Hepatic stellate cell (primary cell): ENCODE data around the gene PHLDB1.
A peak's percentile ranks its signal among the peaks of the same experiment; 100 is the strongest.

Experiments used
- DNase-seq: peaks from one replicate; pipeline ENCODE4 v3.0.0; 2011; ENCODE audit warnings: low spot score

Gene PHLDB1

DNA sequence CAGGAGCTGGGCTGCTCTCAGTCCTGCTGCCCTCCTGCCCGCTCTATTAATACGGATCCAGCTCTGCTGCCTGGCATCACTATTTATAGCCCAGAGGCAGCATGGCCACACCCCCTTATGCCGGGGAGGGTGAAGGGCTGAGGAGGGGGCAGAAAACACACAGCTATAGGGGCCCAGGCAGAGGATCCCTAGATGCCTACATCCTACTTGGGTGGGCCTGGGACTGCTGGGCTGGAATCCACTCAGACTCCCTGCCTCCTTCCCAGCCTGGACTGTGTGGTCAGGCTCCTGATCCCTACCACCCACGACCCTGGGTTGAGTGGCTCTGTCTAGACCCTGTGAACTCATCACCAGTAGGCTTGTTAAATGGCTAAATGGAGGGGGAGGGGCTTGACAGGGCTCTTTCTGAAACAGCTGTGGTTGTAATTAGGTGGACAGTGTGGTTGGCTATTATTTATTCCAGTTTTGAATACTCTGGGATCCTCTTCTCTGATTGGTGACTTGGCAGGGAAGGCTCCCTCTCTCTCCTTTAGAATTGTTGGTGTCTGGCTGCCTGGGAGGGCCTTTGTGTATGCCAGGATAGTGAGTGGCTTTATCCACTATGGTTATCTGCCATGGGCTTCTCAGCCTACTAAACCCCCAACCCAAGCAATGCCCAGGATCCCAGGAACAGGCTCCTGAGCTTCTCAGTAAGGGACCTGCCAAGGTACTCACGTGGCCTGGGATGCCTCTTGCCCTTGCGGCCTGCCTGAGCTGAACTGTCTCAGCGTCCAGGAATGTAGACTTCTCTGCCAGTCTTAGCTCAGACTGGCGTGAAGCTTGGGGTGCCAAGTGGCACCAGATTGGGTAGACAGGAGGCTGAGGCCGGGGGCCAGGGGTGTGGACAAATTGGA is 15.2 kb downstream of the PHLDB1 start:
- peak; percentile 72 for DNase-seq

DNA sequence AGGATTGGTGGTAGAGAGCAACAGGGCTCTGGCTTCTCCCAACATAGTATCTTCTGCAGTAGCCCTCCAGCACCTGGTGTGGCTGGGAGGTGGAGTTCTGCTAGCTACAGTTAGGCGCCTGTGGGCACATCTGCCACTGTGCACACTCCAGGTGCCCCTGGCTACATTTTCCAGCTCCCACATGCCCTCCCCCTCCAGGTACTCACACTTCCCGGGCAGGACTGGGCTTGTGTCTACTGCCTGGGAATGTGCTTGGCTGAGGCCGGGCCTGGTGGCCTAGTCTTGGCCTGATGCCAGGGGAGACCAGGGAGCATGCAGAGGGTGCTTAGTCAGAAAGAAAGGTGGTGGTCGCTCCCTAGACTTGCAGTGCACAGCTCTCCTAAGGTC is 15.8 kb downstream of the PHLDB1 start:
- no peak for DNase-seq

DNA sequence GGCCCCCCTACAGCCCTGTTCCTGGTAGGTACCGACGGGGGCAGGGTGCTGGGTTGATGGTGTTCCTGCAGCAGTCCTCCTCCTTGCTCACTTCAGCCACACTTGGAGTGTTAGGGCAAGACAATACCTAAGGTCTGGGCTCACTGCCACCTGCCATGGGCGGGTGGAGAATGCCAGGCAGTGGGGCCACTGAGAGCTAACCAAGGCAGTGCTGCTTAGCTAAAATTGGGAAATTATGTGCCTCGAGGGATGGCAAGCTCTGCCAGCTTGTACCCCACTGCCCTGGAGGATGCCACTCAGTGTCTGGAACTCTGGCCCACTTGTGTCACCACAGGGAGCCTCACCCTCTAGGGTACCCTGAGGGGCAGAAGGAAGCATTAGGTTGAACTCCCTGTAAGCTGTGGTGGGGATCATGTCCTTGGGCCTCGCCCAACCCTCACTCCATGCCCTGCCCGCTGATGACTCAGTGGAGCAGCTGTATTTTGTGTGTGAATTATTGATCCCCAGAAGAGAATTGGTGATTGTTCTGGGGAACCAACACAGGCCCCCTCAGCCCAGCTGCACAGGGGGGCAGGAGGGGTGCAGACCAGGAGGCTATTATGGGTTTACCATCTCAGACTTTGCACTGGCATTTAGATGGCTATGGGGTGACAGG is 17.7 kb downstream of the PHLDB1 start:
- no peak for DNase-seq

DNA sequence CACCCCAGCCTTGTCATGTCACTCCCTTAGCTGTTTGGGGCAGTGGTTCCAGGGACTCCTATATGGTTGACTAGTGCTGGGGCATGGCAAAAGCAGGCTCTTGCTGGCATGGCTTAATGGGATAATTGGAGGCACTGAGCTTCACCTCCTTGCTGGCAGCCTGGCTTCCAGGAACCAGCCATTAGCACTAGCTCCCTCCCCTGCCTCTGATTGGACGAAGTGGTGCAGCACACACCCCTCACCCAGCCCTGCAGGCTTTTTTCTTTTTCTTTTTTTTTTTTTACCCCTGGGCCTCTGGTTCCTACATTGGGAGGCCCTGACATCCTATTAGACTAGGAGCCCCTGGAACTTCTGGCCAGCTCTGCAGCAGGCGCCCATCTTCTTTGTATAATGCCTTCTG is 18.6 kb downstream of the PHLDB1 start:
- no peak for DNase-seq

- DNase-seq: no peak
Observed at GRCh38 chr11:118627566-118627965, 20.2 kb downstream of the PHLDB1 start.

DNA sequence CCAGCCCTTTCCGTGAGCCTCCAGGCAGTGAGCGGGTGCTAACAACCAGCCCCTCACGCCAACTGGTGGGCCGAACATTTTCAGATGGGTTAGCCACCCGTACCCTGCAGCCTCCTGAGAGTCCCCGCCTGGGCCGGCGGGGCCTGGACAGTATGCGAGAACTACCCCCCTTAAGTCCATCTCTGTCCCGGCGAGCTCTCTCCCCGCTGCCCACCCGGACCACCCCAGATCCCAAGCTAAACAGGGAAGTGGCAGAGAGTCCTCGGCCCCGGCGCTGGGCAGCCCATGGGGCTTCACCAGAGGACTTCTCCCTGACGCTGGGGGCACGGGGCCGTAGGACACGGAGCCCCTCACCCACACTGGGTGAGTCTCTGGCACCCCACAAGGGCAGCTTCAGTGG is 20.6 kb downstream of the PHLDB1 start:
- DNase-seq: no peak

GRCh38 chr11:118628432-118628831 is 21.0 kb downstream of the PHLDB1 start:
- no peak for DNase-seq

- DNase-seq: no peak
Observed at GRCh38 chr11:118628861-118629549, 21.6 kb downstream of the PHLDB1 start.

- DNase-seq: no peak
Observed at GRCh38 chr11:118629761-118630661, 22.6 kb downstream of the PHLDB1 start.

DNA sequence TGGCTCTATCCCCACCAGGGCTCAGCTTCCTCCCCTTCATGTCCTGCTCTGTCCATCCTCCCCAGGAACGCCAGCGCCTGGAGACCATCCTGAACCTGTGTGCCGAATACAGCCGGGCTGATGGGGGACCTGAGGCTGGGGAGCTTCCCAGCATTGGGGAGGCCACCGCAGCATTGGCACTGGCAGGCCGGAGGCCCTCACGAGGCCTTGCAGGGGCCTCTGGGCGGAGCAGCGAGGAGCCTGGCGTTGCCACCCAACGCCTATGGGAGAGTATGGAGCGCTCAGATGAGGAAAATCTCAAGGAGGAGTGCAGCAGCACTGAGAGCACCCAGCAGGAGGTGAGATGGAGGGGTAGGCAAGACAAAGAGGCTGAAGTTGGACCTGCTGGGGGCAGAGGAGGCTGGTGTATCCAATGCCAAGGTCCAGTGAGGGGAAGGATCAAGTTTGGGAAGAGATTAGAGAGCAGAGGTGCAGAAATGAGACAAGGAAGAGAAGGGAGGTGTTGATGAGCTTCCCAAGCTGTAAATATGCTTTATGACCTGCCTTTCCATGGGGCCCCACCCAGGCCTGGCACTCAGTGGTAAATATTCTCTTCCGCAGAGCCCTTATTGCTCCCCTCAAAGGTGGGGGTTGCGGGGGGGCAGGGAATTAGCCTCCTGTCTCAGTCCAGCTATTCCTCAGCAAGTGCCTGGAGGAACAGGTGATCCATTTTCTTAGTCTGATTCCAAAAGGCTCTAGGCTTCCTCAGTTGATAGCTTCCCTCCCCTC is 23.9 kb downstream of the PHLDB1 start:
- no peak for DNase-seq

DNA sequence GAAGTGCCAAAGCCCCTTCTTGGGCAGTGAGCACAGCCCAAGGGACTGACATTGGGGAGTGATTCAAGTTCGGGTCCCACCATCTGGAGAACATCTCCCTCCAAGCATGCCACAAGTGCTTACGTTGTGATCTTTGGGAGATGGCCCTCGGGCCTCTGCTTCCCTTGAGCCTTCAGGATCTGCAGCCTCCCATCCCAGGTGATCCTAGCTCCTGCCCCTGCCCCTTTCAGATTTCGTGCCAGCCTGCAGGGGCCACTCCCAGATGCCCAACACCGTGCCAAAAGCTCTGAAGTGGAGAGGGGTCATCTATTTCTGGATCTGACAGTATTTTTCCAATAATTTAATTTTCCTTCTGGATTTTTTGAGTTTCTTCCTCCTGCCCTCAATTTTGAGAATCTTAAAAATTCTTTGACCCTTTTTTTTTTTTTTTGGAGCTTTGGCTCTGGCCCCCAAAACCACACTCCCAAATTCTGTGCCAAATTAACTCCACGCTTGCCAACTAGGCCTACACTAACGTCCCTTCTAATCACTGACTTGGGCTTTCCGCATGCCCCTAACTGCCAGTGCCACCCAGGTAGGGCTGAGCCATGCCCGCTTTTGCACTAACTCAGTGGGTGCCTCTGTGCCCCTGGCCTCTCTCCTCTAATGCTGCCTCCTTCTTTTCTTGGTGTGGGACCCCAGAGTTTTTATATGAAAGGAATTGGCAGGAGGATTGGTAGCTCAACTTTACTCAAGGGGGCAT is 25.3 kb downstream of the PHLDB1 start:
- no peak for DNase-seq

GRCh38 chr11:118633319-118633690 is 25.9 kb downstream of the PHLDB1 start:
- no peak for DNase-seq

GRCh38 chr11:118633979-118634378 is 26.6 kb downstream of the PHLDB1 start:
- DNase-seq: no peak

- DNase-seq: no peak
Observed at GRCh38 chr11:118634431-118635236, 27.2 kb downstream of the PHLDB1 start.

- DNase-seq: no peak
Observed at GRCh38 chr11:118635237-118635591, 27.8 kb downstream of the PHLDB1 start.

GRCh38 chr11:118635642-118636041 is 28.2 kb downstream of the PHLDB1 start:
- no peak for DNase-seq

DNA sequence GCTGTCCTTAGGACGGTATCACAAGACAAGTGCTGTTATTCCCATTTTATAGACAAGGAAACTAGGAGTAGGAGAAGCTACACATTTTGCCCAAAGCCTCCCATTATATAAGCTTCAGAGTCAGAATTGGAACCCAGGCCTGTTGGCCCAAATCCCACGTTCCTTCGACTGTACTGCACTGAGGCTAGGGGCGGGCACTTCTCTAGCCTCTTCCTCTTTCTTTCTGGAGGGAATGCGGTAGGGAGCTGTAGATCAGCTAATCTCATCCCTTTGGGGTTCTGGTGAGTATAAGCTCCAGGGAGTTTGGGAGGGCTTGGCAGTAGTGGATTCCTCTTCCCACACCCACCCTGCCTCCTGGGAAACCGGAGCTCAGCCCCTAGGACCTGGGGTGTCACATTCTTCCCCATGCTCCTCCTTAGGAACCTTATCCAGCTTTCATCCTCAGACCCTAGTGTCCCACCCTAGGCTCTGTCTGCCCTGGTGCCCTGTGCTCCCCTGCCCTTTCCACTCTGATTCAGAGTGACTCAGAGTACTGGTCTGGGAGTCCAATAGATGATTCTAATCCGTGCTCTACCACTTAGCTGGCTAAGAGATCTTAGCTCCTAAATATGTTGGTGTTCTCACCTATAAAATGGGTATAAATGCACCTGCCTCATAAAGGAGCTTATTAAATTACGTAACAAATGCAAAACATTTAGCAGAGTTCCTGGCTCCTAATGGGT is 29.3 kb downstream of the PHLDB1 start:
- DNase-seq: no peak

- no peak for DNase-seq
Observed at GRCh38 chr11:118638726-118639125, 31.3 kb downstream of the PHLDB1 start.

DNA sequence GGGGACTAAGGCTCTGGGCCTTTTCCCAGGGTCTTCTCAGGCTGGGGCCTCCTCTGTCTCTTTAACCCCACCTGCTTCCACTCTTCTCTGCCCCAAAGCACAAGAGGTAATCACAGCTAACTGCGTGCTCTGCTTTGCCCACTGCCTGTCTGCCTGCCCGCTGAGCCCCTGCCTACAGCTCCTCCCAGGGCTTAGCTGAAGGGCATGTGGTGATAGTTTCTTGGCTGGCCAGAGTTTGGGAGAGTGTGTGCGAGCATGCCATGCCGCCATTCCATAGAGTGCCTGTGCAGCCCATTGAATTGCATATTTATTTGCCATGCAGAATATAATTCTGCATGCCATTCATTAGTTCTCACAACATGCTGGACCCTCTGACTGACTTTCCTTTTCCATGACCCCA is 32.5 kb downstream of the PHLDB1 start:
- DNase-seq: no peak
